HCT116 (cell line): Measurements from ENCODE around the gene WWOX. TPM values are rescaled to one million over a fixed set of nuclear protein-coding genes. Genes with fewer than 3 reads are reported as not detected.

Source experiments
- ATAC-seq: fragments of 200-7000 bp; cut with Tn5 transposase; 2 replicates; pipeline ENCODE4 v1.9.1; 2020; ENCODE audit warnings: mild to moderate bottlenecking, moderate library complexity
- BruUV-seq: library from RNA; stranded (reverse); fragments of 400-500 nt; replicated peaks from 2 replicates; lab custom pipeline; 2021; lab: Mats Ljungman, UMichigan
- CTCF ChIA-PET: fragments of 300-600 bp; sonication (Branson Sonifier 250); formaldehyde crosslinking; loops from one replicate; lab custom pipeline; 2021; ENCODE audit warnings: antibody characterized with exemption; lab: Charles Lee
- POLR2A ChIA-PET: fragments of 300-600, 350-600 bp; sonication (Branson Sonifier 250); formaldehyde crosslinking; loops from one replicate; lab custom pipeline; 2021; ENCODE audit warnings: antibody characterized with exemption; lab: Charles Lee
- RAD21 ChIA-PET, 2 experiments: fragments of 300-600 bp; sonication (Branson Sonifier 250); formaldehyde crosslinking; loops; one replicate each; lab custom pipeline; 2023; ENCODE audit warnings: low total read pairs in 2 of 2; ENCODE audit not compliant: uncharacterized antibody in 2 of 2, unreplicated experiment in 2 of 2, low non-redundant PET in 1 of 2; lab: Charles Lee
- DNase-seq: peaks from one replicate; pipeline ENCODE4 v3.0.0-alpha.2; 2010; ENCODE audit warnings: low read depth, low spot score
- H2AFZ ChIP-seq: fragments of 200-600 bp; shearing (Covaris generic), sonication (generic); 2 replicates; pipeline ENCODE4 v1.6.1; 2017; ENCODE audit warnings: low read depth, mixed run types, mixed read lengths, antibody characterized with exemption, low read length; ENCODE audit not compliant: poor library complexity, severe bottlenecking
- H3K27ac ChIP-seq: 2 replicates; pipeline ENCODE4 v1.5.1; 2012; ENCODE audit warnings: low read depth, low read length
- H3K27me3 ChIP-seq: fragments of 200-600 bp; sonication (generic); 2 replicates; pipeline ENCODE4 v1.6.1; 2016; ENCODE audit warnings: mixed run types, low read length, mixed read lengths; ENCODE audit not compliant: insufficient read depth
- H3K36me3 ChIP-seq, 2 experiments: fragments of 200-500 bp in 1 of 2; fragments of 200-600 bp in 1 of 2; sonication (Bioruptor generic) in 1 of 2; sonication (generic) in 1 of 2; 2 replicates each; pipeline versions ENCODE4 v1.5.1 to v1.6.1; 2014 to 2016; ENCODE audit warnings: low read length in 2 of 2, inconsistent platforms in 1 of 2, mixed read lengths in 1 of 2, mixed run types in 1 of 2; ENCODE audit not compliant: insufficient read depth in 2 of 2, control insufficient read depth in 1 of 2
- H3K4me1 ChIP-seq, 2 experiments: fragments of 200-600 bp in 1 of 2; sonication (generic) in 1 of 2; 2 replicates each; pipeline versions ENCODE4 v1.5.1 to v1.6.1; 2012 to 2017; ENCODE audit warnings: low read length in 2 of 2, inconsistent platforms in 1 of 2, mild to moderate bottlenecking in 1 of 2, mixed read lengths in 1 of 2, mixed run types in 1 of 2, moderate library complexity in 1 of 2; ENCODE audit not compliant: insufficient read depth in 2 of 2, control insufficient read depth in 1 of 2
- H3K4me2 ChIP-seq: fragments of 200-600 bp; sonication (generic); 2 replicates; pipeline ENCODE4 v1.6.1; 2017; ENCODE audit warnings: mixed run types, low read length, mixed read lengths
- H3K4me3 ChIP-seq, 2 experiments: fragments of 200-600 bp in 1 of 2; sonication (generic) in 1 of 2; replicated peaks in 1 of 2; 2 replicates each; pipeline ENCODE4 v1.5.1; 2011 to 2016; ENCODE audit warnings: low read length in 2 of 2, control low read depth in 1 of 2, low read depth in 1 of 2, mild to moderate bottlenecking in 1 of 2, mixed read lengths in 1 of 2, mixed run types in 1 of 2
- H3K79me2 ChIP-seq: fragments of 200-600 bp; sonication (generic); 2 replicates; pipeline ENCODE4 v1.6.1; 2017; ENCODE audit warnings: mild to moderate bottlenecking, mixed run types, low read length, moderate library complexity, mixed read lengths; ENCODE audit not compliant: insufficient read depth
- H3K9ac ChIP-seq: fragments of 200-600 bp; sonication (generic); 2 replicates; pipeline ENCODE4 v1.6.1; 2016; ENCODE audit warnings: low read length, mixed read lengths
- H3K9me2 ChIP-seq: fragments of 200-600 bp; sonication (generic), shearing (Covaris generic); 2 replicates; pipeline ENCODE4 v1.6.1; 2017; ENCODE audit warnings: mixed run types, mild to moderate bottlenecking, moderate library complexity; ENCODE audit not compliant: insufficient read depth
- H3K9me3 ChIP-seq, 2 experiments: fragments of 200-500 bp in 1 of 2; fragments of 200-600 bp in 1 of 2; sonication (Bioruptor generic) in 1 of 2; sonication (generic) in 1 of 2; 2 replicates each; pipeline ENCODE4 v1.6.1; 2014 to 2017; ENCODE audit warnings: low read length in 2 of 2, mixed read lengths in 2 of 2, inconsistent platforms in 1 of 2, low read depth in 1 of 2, mild to moderate bottlenecking in 1 of 2, mixed run types in 1 of 2, moderate library complexity in 1 of 2; ENCODE audit not compliant: control insufficient read depth in 1 of 2, insufficient read depth in 1 of 2
- H4K20me1 ChIP-seq: fragments of 200-600 bp; sonication (generic), shearing (Covaris generic); 2 replicates; pipeline ENCODE4 v1.6.1; 2017; ENCODE audit warnings: mixed run types, mild to moderate bottlenecking, moderate library complexity; ENCODE audit not compliant: insufficient read depth
- CEBPB ChIP-seq: IDR thresholded peaks from 2 replicates; pipeline ENCODE4 v1.6.1; 2012; ENCODE audit warnings: low read depth
- EGR1 ChIP-seq: IDR thresholded peaks from 2 replicates; pipeline ENCODE4 v1.6.1; 2012; ENCODE audit warnings: low read depth
- FOSL1 ChIP-seq: IDR thresholded peaks from 2 replicates; pipeline ENCODE4 v1.6.1; 2012; ENCODE audit warnings: low read depth
- JUND ChIP-seq: IDR thresholded peaks from 2 replicates; pipeline ENCODE4 v1.6.1; 2012
- RAD21 ChIP-seq: IDR thresholded peaks from 2 replicates; pipeline ENCODE4 v1.6.1; 2012; ENCODE audit warnings: low read depth, mild to moderate bottlenecking
- SIN3A ChIP-seq: IDR thresholded peaks from 2 replicates; pipeline ENCODE4 v1.6.1; 2012; ENCODE audit warnings: low read depth
- SRF ChIP-seq: IDR thresholded peaks from 2 replicates; pipeline ENCODE4 v1.6.1; 2012; ENCODE audit warnings: low read depth
- TCF7L2 ChIP-seq: IDR thresholded peaks from 2 replicates; pipeline ENCODE4 v1.7.0; 2011; ENCODE audit warnings: borderline replicate concordance, inconsistent platforms; ENCODE audit not compliant: insufficient read depth, insufficient read length; ENCODE audit errors: extremely low read depth
- YY1 ChIP-seq: IDR thresholded peaks from 2 replicates; pipeline ENCODE4 v1.6.1; 2011; ENCODE audit warnings: low read length, low read depth, moderate library complexity, mild to moderate bottlenecking; ENCODE audit not compliant: insufficient replicate concordance; ENCODE audit errors: extremely low read depth
- ZNF274 ChIP-seq: fragments of 200-500 bp; sonication (Bioruptor generic); IDR thresholded peaks from 2 replicates; pipeline ENCODE4 v1.6.1; 2014; ENCODE audit warnings: mild to moderate bottlenecking, low read depth, low read length, inconsistent platforms
- intact Hi-C: fragments of 100-400 bp; cut with micrococcal nuclease; formaldehyde crosslinking; loops from 2 replicates; pipeline ENCODE4 v1.10.0; 2022
- total RNA-seq: library from RNA; stranded (reverse); gene quantifications from one replicate; pipeline ENCODE4 v1.2.1, GENCODE V29; 2021; ENCODE audit not compliant: unreplicated experiment
- TF ChIP-seq, protein P1 (sequence below): IDR thresholded peaks from 2 replicates; pipeline ENCODE4 v1.6.1; 2011; ENCODE audit warnings: mild to moderate bottlenecking, low read length, moderate library complexity; ENCODE audit not compliant: insufficient replicate concordance; ENCODE audit errors: extremely low read depth
- TF ChIP-seq, protein P2 (sequence below), 3 experiments: fragments of 200-600 bp in 1 of 3; sonication (generic) in 1 of 3; IDR thresholded peaks in 2 of 3; conservative IDR thresholded peaks in 1 of 3; 2 replicates each; pipeline ENCODE4 v1.5.1; 2012 to 2017; ENCODE audit warnings: low read depth in 2 of 3, low read length in 2 of 3, antibody characterized with exemption in 1 of 3, borderline replicate concordance in 1 of 3, control low read depth in 1 of 3, mild to moderate bottlenecking in 1 of 3, mixed read lengths in 1 of 3, mixed run types in 1 of 3, moderate library complexity in 1 of 3; ENCODE audit not compliant: insufficient read depth in 1 of 3
- TF ChIP-seq, protein P3 (sequence below): IDR thresholded peaks from 2 replicates; pipeline ENCODE4 v1.6.1; 2012; ENCODE audit warnings: low read depth
- TF ChIP-seq, protein P4 (sequence below): IDR thresholded peaks from 2 replicates; pipeline ENCODE4 v1.6.1; 2012

Gene WWOX
- total RNA-seq, 1 experiment from 2014 or later = 13.7 TPM

DNA sequence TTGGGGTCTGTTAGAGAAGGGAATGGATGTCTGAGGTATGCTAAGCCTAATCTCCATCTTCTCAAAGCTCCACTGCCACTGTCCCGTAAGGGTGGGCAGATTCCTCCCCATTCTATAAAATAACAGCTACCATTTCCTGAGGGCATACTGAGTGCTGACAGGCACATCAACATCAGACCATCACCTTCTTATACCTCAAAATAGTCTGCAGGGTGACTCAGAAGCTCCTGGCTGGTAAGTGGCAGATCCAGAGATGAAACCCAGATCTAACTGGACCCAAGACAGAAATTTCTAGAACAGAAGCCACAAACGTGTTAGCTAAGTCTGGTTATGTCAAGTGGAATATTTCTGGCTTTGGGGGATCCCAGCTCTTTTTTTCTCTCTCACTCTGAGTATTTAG is 548.0 kb downstream of the WWOX start:
- Histone ChIP-seq H3K4me3 (no peak overlapping the region), H3K9ac (no peak overlapping the region), H3K79me2 (no peaks in the 10 kb centered on the region), H3K9me2 (no peaks in the 10 kb centered on the region), H3K4me2 (no peak overlapping the region), H2AFZ (no peak overlapping the region), H3K4me1 (no peaks in the 10 kb centered on the region), H3K27ac (no peak overlapping the region), H4K20me1 (no peaks in the 10 kb centered on the region), H3K9me3 (no peaks in the 10 kb centered on the region), H3K36me3 (no peaks in the 10 kb centered on the region), H3K27me3 (no peaks in the 10 kb centered on the region)
- no peak for ATAC-seq
- intact Hi-C loops = no loop called here
- TF ChIP-seq CEBPB (no peak), SRF (no peak), RAD21 (no peak), YY1 (no peak), ZNF274 (no peak), TCF7L2 (no peak), EGR1 (no peak), FOSL1 (no peak), SIN3A (no peak), JUND (no peak)
- TF ChIP-seq, protein P1, sequence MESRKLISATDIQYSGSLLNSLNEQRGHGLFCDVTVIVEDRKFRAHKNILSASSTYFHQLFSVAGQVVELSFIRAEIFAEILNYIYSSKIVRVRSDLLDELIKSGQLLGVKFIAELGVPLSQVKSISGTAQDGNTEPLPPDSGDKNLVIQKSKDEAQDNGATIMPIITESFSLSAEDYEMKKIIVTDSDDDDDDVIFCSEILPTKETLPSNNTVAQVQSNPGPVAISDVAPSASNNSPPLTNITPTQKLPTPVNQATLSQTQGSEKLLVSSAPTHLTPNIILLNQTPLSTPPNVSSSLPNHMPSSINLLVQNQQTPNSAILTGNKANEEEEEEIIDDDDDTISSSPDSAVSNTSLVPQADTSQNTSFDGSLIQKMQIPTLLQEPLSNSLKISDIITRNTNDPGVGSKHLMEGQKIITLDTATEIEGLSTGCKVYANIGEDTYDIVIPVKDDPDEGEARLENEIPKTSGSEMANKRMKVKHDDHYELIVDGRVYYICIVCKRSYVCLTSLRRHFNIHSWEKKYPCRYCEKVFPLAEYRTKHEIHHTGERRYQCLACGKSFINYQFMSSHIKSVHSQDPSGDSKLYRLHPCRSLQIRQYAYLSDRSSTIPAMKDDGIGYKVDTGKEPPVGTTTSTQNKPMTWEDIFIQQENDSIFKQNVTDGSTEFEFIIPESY = no peak
- TF ChIP-seq, protein P2, sequence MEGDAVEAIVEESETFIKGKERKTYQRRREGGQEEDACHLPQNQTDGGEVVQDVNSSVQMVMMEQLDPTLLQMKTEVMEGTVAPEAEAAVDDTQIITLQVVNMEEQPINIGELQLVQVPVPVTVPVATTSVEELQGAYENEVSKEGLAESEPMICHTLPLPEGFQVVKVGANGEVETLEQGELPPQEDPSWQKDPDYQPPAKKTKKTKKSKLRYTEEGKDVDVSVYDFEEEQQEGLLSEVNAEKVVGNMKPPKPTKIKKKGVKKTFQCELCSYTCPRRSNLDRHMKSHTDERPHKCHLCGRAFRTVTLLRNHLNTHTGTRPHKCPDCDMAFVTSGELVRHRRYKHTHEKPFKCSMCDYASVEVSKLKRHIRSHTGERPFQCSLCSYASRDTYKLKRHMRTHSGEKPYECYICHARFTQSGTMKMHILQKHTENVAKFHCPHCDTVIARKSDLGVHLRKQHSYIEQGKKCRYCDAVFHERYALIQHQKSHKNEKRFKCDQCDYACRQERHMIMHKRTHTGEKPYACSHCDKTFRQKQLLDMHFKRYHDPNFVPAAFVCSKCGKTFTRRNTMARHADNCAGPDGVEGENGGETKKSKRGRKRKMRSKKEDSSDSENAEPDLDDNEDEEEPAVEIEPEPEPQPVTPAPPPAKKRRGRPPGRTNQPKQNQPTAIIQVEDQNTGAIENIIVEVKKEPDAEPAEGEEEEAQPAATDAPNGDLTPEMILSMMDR (IDR thresholded peaks at IDR 0.05 in 2 of 3, conservative IDR thresholded peaks at IDR 0.05 in 1 of 3; ENCODE audit: borderline replicate concordance in 1 of 3, insufficient read depth in 1 of 3, low read depth in 2 of 3, low read length in 2 of 3) = no peak
- TF ChIP-seq, protein P3, sequence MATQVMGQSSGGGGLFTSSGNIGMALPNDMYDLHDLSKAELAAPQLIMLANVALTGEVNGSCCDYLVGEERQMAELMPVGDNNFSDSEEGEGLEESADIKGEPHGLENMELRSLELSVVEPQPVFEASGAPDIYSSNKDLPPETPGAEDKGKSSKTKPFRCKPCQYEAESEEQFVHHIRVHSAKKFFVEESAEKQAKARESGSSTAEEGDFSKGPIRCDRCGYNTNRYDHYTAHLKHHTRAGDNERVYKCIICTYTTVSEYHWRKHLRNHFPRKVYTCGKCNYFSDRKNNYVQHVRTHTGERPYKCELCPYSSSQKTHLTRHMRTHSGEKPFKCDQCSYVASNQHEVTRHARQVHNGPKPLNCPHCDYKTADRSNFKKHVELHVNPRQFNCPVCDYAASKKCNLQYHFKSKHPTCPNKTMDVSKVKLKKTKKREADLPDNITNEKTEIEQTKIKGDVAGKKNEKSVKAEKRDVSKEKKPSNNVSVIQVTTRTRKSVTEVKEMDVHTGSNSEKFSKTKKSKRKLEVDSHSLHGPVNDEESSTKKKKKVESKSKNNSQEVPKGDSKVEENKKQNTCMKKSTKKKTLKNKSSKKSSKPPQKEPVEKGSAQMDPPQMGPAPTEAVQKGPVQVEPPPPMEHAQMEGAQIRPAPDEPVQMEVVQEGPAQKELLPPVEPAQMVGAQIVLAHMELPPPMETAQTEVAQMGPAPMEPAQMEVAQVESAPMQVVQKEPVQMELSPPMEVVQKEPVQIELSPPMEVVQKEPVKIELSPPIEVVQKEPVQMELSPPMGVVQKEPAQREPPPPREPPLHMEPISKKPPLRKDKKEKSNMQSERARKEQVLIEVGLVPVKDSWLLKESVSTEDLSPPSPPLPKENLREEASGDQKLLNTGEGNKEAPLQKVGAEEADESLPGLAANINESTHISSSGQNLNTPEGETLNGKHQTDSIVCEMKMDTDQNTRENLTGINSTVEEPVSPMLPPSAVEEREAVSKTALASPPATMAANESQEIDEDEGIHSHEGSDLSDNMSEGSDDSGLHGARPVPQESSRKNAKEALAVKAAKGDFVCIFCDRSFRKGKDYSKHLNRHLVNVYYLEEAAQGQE = no peak
- TF ChIP-seq, protein P4, sequence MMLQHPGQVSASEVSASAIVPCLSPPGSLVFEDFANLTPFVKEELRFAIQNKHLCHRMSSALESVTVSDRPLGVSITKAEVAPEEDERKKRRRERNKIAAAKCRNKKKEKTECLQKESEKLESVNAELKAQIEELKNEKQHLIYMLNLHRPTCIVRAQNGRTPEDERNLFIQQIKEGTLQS = no peak
- ChIA-PET RAD21 (no interaction called here), CTCF (no interaction called here), POLR2A (no interaction called here)
- no TSS peak for BruUV-seq
- DNase-seq = no peak
